ENCODE results near the gene PRKCB. TPM values are rescaled to one million over a fixed set of nuclear protein-coding genes. Genes with fewer than 3 reads are reported as not detected.

PRKCB gene
- polyA plus RNA-seq, 1 donor, result 1.4 TPM

DNA sequence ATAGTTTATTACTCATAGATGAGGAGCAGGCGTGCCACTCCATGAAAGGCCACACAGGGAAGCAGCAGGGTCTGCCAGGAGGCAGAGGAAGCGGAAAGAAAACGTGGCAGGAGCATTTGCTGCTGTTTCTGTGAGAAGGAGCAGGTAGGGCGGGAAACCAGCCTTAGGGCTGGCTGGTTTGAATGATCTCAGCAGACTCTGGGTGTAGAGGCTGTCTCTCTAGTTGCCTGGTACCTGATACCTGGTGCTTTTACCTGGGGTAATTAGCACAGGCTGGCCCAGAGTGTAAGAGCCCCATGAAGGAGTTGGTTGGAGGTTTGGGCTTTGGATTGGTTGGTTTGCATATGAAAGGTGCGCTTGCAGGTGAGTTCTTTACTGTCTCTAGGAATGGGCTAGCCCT is 215.3 kb downstream of the PRKCB start:
- DNase-seq, result no peak

DNA sequence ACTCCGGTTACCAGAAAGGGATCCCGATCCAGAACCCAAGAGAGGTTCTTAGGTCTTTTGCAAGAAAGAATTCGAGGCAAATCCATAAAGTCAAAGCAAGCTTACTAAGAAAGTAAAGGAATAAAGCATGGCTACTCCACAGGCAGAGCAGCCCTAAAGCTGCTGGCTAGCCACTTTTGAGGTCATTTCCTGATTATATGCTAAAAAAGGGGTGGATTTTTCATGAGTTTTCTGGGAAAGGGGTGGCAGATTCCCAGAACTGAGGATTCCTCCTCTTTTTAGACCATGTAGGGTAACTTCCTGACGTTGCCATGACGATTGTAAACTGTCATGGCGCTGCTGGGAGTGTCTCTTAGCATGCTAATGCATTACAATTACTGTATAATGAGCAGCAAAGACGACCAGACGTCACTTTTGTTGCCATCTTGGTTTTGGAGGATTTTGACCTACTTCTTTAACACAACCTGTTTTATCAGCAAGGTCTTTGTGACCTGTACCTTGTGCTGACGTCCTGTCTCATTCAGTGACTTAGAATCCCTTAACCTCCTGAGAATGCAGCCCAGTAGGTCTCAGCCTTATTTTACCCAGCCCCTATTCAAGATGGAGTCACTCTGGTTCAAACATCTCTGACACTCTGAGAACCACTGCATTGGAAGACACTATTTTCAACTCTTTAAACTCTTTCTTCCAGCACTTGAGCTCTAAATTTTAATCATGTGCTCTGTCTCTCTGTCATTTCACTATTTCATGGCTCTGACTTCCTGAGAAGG is 216.7 kb downstream of the PRKCB start:
- no peak for DNase-seq

- DNase-seq, result no peak
These were observed 217.5 kb downstream of the PRKCB start for GRCh38 chr16:24053099-24053946.

GRCh38 chr16:24054741-24055491 is 219.1 kb downstream of the PRKCB start:
- no peak for DNase-seq

GRCh38 chr16:24062270-24062817 is 226.6 kb downstream of the PRKCB start:
- no peak for DNase-seq

DNA sequence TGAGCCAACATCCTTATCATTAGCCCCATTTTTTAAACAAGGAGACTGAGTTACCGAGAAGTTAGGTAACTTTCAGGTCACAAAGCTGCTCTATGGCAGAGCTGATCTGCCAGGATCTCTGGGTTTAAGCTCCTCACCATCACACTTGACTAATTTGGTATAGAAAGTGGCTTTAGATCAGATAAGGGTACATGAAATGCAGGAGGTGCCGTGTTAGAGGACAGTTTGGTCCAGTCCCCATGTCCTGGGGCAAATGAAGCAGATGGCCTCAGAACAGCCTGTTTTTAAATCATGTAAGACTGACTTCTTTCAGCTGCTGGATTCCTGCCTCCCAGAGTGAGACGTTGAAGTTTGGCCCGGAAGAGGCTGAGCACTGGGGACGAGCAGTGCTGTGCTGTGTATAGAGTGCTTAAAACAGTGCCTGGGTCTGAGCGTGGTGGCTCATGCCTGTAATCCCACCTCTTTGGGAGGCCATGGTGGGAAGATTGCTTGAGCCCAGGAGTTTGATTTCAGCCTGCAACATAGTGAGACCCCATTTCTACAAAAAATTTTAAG is 233.3 kb downstream of the PRKCB start:
- no peak for DNase-seq

DNA sequence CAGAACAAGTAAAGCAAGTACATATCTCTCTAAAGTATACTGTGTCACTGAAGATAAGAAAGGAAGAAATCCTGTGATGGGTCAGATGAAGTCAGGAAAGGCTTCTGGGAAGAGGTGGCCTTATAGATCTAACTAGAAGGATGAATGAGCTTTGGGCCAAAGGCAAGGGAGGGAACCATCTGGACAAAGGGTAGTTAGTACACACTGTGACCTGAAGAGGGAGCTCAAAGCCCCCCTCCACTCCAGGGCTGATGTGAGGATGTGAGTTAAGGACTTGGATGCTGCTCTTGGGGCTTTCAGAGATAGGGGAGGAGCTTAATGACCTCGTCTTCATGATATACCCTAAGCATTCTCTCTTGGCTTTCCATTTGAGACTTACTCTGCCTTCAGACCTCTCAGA is 235.1 kb downstream of the PRKCB start:
- no peak for DNase-seq

- DNase-seq, result no peak
These were observed 236.0 kb downstream of the PRKCB start for GRCh38 chr16:24071666-24072360.

GRCh38 chr16:24073321-24073720 is 237.5 kb downstream of the PRKCB start:
- no peak for DNase-seq

- no peak for DNase-seq
These were observed 238.8 kb downstream of the PRKCB start for GRCh38 chr16:24074574-24074973.

DNA sequence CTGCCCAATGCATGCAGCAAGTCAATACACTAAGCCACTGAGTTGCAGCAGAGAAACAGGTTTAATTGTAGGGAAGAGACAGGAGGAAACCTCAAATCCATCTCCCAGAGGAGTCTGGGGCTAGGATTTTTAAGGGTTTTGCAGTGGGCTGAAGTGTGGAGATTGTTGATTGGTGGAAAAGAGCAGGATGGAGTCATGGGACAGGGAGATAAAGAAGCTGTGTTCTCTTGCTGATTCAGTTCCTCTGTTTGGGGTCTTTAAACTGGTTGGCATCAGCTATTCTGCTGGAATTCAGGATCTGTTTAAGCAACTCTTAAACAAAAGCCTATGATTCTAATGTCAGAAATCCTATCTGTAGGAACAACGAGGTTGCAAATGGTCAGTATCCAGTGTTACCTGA is 239.5 kb downstream of the PRKCB start:
- DNase-seq, result no peak

DNA sequence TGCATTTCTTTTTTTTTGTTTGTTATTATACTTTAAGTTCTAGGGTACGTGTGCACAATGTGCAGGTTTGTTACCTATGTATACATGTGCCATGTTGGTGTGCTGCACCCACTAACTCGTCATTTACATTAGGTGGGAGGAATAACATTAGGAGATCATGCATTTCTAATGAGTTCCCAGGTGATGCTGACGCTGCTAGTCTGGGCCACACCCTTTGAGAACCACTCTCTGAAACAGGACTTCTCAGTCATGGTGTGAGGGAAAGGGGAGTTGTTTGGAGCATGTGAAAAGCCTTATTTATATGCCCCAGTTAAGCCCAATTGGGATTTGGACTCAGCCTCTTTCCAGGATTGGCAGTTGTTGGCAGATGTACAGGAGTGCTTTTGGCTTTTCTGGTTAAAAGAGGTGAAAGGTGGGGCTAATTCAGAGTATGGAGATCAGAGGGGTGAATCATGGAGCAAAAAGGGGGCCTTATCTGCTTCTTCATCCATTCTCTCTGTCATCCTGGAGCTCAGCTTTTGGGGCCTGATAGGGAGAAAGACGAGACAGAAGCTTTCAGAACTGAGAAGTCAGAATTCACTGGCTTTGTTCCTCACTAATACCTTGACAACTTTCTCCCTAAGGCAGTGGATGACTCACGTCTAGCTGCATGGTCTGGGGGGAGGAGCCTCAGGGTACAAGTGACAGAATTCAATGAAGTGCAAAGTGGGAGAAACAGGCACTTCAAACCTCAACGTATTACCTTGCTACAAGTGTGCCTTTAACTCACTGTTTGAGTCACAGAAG is 240.3 kb downstream of the PRKCB start:
- DNase-seq, result no peak

GRCh38 chr16:24077292-24077691 is 241.5 kb downstream of the PRKCB start:
- DNase-seq, result no peak

DNA sequence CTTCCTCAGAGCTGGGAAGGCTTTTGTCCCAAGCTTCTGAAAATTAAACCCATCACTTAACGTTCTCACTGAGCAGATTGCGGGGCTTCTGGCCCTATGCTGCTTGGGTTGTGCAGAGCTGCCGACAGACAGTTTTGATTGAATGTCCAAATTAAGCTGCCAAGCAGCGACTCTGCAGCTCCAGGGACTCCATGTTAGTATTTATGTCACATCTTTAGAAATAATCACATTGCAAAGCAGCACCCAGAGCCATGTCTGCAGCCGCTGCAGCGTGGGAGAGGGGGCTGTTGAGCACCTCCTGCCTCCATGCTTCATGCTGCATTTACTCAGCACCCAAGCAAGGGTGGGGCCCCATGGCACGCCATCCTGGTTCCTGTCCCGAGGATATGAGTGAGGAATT is 242.2 kb downstream of the PRKCB start:
- DNase-seq, result no peak

DNA sequence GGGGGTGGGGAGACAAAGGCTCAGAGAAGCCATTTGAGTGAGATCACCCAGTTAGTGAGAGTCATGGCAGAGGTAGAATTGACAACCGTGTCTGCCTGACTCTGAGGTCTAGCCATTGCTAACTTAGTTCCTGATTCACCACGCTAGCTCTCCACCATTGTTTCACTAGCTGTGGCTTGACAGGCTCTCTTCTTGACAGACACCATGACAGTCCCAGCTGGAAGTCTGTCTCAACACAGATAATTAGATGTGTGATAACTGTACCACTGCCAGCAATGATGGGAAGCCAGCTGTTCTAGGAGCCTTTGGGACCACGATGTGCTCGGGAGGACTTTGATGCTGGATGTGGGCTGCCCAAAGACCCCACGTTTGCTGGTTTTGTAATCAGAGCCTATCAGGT is 249.9 kb downstream of the PRKCB start:
- no peak for DNase-seq

GRCh38 chr16:24087891-24088410 is 252.2 kb downstream of the PRKCB start:
- DNase-seq, result no peak

DNA sequence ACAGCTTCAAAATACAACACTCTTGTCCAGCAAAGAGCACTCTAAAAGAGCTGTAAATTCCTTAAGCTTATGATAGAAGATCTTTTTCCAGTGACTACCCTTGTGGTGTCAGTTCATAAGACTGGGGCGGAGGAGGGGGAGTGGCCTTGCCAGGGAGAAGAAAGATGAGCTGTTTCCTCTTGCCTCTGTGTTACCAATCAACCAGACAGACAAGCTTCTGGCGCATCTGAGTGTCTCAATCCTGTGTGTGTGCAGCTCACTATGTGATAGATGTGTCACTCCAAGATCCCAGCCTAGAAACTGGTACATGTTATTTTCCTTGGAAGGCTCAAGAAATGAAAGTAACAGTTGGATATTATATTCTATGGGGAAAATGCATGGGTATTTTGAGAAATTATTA is 253.0 kb downstream of the PRKCB start:
- DNase-seq, result no peak

GRCh38 chr16:24091125-24091524 is 255.3 kb downstream of the PRKCB start:
- no peak for DNase-seq

DNA sequence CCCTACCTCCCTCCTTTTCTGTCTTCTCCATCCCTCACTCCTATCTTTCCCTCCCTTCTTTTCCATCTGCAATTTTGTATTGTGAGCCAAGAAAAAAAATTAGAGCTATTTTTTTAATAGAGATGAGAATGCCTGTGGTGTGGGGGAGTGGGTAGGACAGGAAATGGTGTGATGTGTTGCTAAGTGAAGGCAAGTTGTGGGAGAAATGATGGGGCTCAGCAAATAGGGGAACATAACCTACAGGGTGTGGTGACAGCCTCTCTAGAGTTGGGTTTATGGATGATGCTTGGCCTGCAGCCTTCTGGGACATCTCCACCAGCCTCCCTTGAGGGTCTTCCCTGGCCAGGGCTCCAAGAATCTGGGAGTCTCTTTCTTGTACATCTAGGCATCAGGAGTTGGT is 257.3 kb downstream of the PRKCB start:
- DNase-seq, result no peak

DNA sequence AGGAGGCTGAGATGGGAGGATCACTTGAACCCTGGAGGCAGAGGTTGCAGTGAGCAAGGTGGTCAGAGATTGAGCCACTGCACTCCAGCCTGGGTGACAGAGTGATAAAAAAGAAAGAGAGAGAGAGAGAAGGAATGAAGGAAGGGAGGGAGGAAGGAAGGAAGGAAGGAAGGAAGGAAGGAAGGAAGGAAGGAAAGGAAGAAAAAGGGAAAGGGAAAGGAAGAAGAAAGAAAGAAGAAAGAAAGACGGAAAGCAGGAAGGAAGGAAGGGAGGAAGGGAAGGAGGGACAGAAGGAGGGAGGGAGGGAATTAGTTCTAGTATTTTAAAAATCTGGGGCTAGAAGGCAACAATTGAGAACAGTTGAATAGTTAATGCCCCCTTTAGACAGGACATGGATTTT is 258.9 kb downstream of the PRKCB start:
- DNase-seq, result no peak

DNA sequence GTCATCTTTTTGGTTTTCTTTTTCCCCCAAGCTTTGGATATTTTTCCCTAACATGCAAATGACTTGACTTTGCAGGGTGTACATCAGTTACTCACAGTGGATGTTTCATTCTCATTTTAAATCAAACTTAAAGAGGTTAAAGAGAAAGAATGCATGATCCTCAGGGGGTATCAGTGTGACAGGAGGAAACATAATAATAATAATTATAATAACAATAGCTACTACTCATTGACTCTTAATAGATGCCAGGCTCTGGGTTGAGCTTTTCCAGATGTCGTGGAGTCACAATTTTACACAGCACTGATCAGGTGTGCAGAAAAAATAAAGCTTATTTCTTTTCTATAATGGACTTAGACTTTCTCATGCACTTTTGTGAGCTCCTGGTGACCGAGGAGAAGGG is 263.1 kb downstream of the PRKCB start:
- no peak for DNase-seq
